ENCODE measurements around the gene CCDC83.

The CCDC83 gene

GRCh38 chr11:85867751-85868150 is 12.6 kb downstream of the CCDC83 start:
- H3K36me3 ChIP-seq: no peaks in the 10 kb centered on the region
- TF ChIP-seq CTCF (IDR thresholded peaks at IDR 0.05; ENCODE audit: low read depth, low read length): no peak
- DNase-seq: no peak
- 0 out of 2 replicates have a peak, but pooled peaks cover 2% of the 10 kb centered on the region for H3K27me3 ChIP-seq
- H3K9me3 ChIP-seq: no peaks in the 10 kb centered on the region
- H3K4me3 ChIP-seq (ENCODE audit: low read depth, low read length): no peak overlapping the region
- H3K4me1 ChIP-seq: no peaks in the 10 kb centered on the region

GRCh38 chr11:85869781-85870180 is 14.6 kb downstream of the CCDC83 start:
- TF ChIP-seq CTCF (IDR thresholded peaks at IDR 0.05; ENCODE audit: low read depth, low read length): no peak
- no peak overlapping the region for H3K4me3 ChIP-seq (ENCODE audit: low read depth, low read length)
- no peaks in the 10 kb centered on the region for H3K9me3 ChIP-seq
- no peak for DNase-seq
- H3K27me3 ChIP-seq: 0 out of 2 replicates have a peak, but pooled peaks cover 2% of the 10 kb centered on the region
- no peaks in the 10 kb centered on the region for H3K4me1 ChIP-seq
- H3K36me3 ChIP-seq: no peaks in the 10 kb centered on the region

- Histone ChIP-seq H3K27me3 (no peaks in the 10 kb centered on the region), H3K36me3 (no peaks in the 10 kb centered on the region), H3K4me3 (ENCODE audit: low read depth, low read length) (no peak overlapping the region), H3K9me3 (no peaks in the 10 kb centered on the region), H3K4me1 (no peaks in the 10 kb centered on the region)
- no peak for TF ChIP-seq CTCF (IDR thresholded peaks at IDR 0.05; ENCODE audit: low read depth, low read length)
- no peak for DNase-seq
Measured at GRCh38 chr11:85874265-85874664, 19.1 kb downstream of the CCDC83 start.

GRCh38 chr11:85875505-85875904 is 20.3 kb downstream of the CCDC83 start:
- no peak for TF ChIP-seq CTCF (IDR thresholded peaks at IDR 0.05; ENCODE audit: low read depth, low read length)
- Histone ChIP-seq H3K9me3 (no peaks in the 10 kb centered on the region), H3K4me1 (no peaks in the 10 kb centered on the region), H3K36me3 (no peaks in the 10 kb centered on the region), H3K4me3 (ENCODE audit: low read depth, low read length) (no peak overlapping the region), H3K27me3 (no peaks in the 10 kb centered on the region)
- DNase-seq: no peak

- no peak overlapping the region for H3K4me3 ChIP-seq (ENCODE audit: low read depth, low read length)
- no peaks in the 10 kb centered on the region for H3K36me3 ChIP-seq
- H3K9me3 ChIP-seq: no peaks in the 10 kb centered on the region
- TF ChIP-seq CTCF (IDR thresholded peaks at IDR 0.05; ENCODE audit: low read depth, low read length): no peak
- no peaks in the 10 kb centered on the region for H3K4me1 ChIP-seq
- H3K27me3 ChIP-seq: no peaks in the 10 kb centered on the region; the same call in none of the 2 replicates
- no peak for DNase-seq
Measured at GRCh38 chr11:85884581-85885021, 29.4 kb downstream of the CCDC83 start.

- H3K4me3 ChIP-seq (ENCODE audit: low read depth, low read length): no peak overlapping the region
- H3K36me3 ChIP-seq: no peaks in the 10 kb centered on the region
- H3K4me1 ChIP-seq: no peaks in the 10 kb centered on the region
- H3K9me3 ChIP-seq: no peaks in the 10 kb centered on the region
- no peaks in the 10 kb centered on the region; the same call in none of the 2 replicates for H3K27me3 ChIP-seq
- no peak for DNase-seq
- TF ChIP-seq CTCF (IDR thresholded peaks at IDR 0.05; ENCODE audit: low read depth, low read length): no peak
Measured at GRCh38 chr11:85886089-85887056, 31.2 kb downstream of the CCDC83 start.

Measured in BE2C (cell line).